Heart right ventricle (tissue), 16 donors: ENCODE measurements around the gene ADARB2. TPM values are rescaled to one million over a fixed set of nuclear protein-coding genes. Genes with fewer than 3 reads are reported as not detected.

Experiments used
- ATAC-seq, 8 donors: fragments of 200-7000 bp; cut with Tn5 transposase; one replicate each; pipeline ENCODE4 v1.9.1; 2020; ENCODE audit warnings: mild to moderate bottlenecking in 8 of 8, moderate library complexity in 8 of 8, moderate number of reproducible peaks in 1 of 8
- DNase-seq, 2 donors: peaks; one replicate each; pipeline ENCODE4 v3.0.0-alpha.2; 2020
- H3K27ac ChIP-seq, 10 donors: fragments of 200-600 bp; sonication (generic) in 2 of 10; one replicate each; pipeline versions ENCODE4 v1.5.0 to v1.8.0; 2020 to 2022; ENCODE audit warnings: mild to moderate bottlenecking in 3 of 10
- H3K27me3 ChIP-seq, 7 donors: fragments of 200-600 bp; one replicate each; pipeline ENCODE4 v1.8.0; 2021 to 2022; ENCODE audit warnings: mild to moderate bottlenecking in 2 of 7
- H3K36me3 ChIP-seq, 9 donors: fragments of 200-600 bp; sonication (generic) in 1 of 9; one replicate each; pipeline versions ENCODE4 v1.5.0 to v1.8.0; 2020 to 2022; ENCODE audit warnings: mild to moderate bottlenecking in 2 of 9
- H3K4me1 ChIP-seq, 9 donors: fragments of 200-600 bp; sonication (generic) in 1 of 9; one replicate each; pipeline versions ENCODE4 v1.5.0 to v1.8.0; 2020 to 2022; ENCODE audit warnings: mild to moderate bottlenecking in 4 of 9
- H3K4me3 ChIP-seq, 10 donors: fragments of 200-600 bp; sonication (generic) in 2 of 10; one replicate each; pipeline versions ENCODE4 v1.5.0 to v1.8.0; 2020 to 2022; ENCODE audit warnings: mild to moderate bottlenecking in 7 of 10, moderate library complexity in 2 of 10
- H3K9me3 ChIP-seq, 11 donors: fragments of 200-600 bp in 10 of 11; sonication (generic) in 2 of 11; one replicate each; pipeline versions ENCODE4 v1.5.0 to v1.8.0; 2013 to 2022; ENCODE audit warnings: mild to moderate bottlenecking in 2 of 11, control low read depth in 1 of 11, moderate library complexity in 1 of 11
- WGBS, 2 donors: extraction: QIAGEN DNeasy Blood & Tissue Kit; methylation state at CpG; one replicate each; pipeline ENCODE4 v1.1.7; 2013; ENCODE audit warnings: inconsistent platforms in 1 of 2; 5-methylcytosine and 5-hydroxymethylcytosine counted together
- intact Hi-C, 10 donors: fragments of 100-400 bp; cut with DNase I; formaldehyde crosslinking; loops; one replicate each; pipeline versions ENCODE4 v1.11.1 to v1.14.2; 2022
- polyA plus RNA-seq, 2 donors: library from polyadenylated mRNA; stranded (reverse); fragments of 200-250 nt; gene quantifications; one replicate each; pipeline ENCODE4 v1.2.3, GENCODE V29; 2013
- total RNA-seq, 10 donors: library from RNA; stranded (reverse); fragmentation: NEBNext Ultra II Directional in 3 of 10; extraction: Animal tissue kit (Norgen Biotek cat#: 25700) in 3 of 10; gene quantifications; one replicate each; pipeline versions ENCODE4 v1.2.1 to v1.2.4, GENCODE V29; 2021 to 2023
- TF ChIP-seq, protein P1 (sequence below), 9 donors: fragments of 200-600 bp; sonication (generic) in 2 of 9; IDR thresholded peaks; one replicate each; pipeline versions ENCODE4 v1.5.0 to v1.8.0; 2021 to 2022; ENCODE audit warnings: antibody characterized with exemption in 9 of 9, mild to moderate bottlenecking in 5 of 9, moderate library complexity in 1 of 9
- donor health status: Arrhythmogenic right ventricular cardiomyopathy.
- donor health status: ischemic (EF 13 %, LVEDD 7.1; RV severe dilation, severe dysfunction).
- donor health status: healthy with polysubstance abuse.
- donor health status: DM: no; HTN: yes; CAD: no.
- donor health status: DM: no; HTN: no; CAD: no.
- donor health status: ischemic (EF 25% LVEDD 6.9; RV normal size, moderate dysfunction).
- donor health status: ischemic (EF 25% LVEDD 5.7; RV mildly dilated, moderate dysfunction).
- donor health status: healthy.
- donor health status: DM: yes; HTN: yes; CAD: no.
- donor health status: Ischemic cardiomyopathy.
- donor health status: ischemic (EF 35%, LVEDD 5.7; RV mildly dilated, moderate dysfunction).
- donor health status: nonischemic (EF 11% LVEDD 7.7; RV severe dilation, severe dysfunction).
- donor health status: DM: yes; HTN: yes; CAD: no.
- donor health status: PGD.
- donor health status: ischemic (EF 29% LVEDD 5.4; RV normal size, mild dysfunction).
- donor health status: nonischemic (EF 23%, LVEDD 6.1; RV moderate dilation, normal function).

The ADARB2 gene
- total and polyA plus RNA-seq, 12 donors: 0.08 to 0.47 (median 0.17) TPM; not detected in 2

DNA sequence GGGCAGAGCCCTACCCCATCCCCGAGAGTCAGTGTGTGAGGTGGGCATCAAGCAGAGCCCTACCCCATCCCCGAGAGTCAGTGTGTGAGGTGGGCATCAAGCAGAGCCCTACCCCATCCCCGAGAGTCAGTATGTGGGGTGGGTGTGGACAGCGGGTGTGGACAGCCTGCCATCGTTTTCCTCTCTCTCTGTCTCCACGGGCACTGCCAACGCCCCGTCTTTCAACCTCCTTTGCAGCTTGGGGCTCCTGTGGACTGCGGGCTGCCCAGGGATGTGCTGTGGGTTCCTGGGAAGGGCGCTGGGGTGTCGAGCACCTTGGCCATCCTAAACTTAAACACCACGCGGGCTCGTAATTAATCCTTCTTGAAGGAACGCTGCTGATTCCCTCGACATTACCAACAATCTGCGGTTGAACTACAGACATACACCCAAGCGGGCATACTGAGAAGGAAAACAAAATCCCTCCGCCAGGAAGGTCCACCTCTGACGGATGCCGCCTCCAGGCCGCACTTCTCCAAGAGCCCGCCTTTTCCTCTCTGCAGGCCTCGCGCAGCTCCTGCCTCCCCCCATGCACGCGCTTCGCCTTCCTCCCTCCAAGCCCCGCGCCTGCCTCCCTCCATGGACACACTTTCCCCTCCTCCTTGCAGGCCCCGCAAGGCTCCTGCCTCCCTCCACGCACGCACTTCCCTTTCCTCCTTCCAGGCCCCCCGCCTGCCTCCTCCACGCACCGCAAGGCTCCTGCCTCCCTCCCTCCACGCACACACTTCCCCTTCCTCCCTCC, 65.1 kb downstream of the ADARB2 start:
- DNase-seq: no peak
- no peak for ATAC-seq
- H3K27me3 ChIP-seq: peaks cover 0 to 16% (median 0%) of the 10 kb centered on the region in 7 donors
- H3K4me3 ChIP-seq: no peak overlapping the region
- intact Hi-C loops: no loop called here
- no peaks in the 10 kb centered on the region for H3K9me3 ChIP-seq
- H3K27ac ChIP-seq: no peak overlapping the region
- 80 to 87% methylated on average over 37 of the region's 37 CpGs for WGBS, 2 donors
- TF ChIP-seq, protein P1, sequence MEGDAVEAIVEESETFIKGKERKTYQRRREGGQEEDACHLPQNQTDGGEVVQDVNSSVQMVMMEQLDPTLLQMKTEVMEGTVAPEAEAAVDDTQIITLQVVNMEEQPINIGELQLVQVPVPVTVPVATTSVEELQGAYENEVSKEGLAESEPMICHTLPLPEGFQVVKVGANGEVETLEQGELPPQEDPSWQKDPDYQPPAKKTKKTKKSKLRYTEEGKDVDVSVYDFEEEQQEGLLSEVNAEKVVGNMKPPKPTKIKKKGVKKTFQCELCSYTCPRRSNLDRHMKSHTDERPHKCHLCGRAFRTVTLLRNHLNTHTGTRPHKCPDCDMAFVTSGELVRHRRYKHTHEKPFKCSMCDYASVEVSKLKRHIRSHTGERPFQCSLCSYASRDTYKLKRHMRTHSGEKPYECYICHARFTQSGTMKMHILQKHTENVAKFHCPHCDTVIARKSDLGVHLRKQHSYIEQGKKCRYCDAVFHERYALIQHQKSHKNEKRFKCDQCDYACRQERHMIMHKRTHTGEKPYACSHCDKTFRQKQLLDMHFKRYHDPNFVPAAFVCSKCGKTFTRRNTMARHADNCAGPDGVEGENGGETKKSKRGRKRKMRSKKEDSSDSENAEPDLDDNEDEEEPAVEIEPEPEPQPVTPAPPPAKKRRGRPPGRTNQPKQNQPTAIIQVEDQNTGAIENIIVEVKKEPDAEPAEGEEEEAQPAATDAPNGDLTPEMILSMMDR (IDR thresholded peaks at IDR 0.05): no peak
- no peaks in the 10 kb centered on the region for H3K36me3 ChIP-seq
- no peaks in the 10 kb centered on the region for H3K4me1 ChIP-seq

- H3K4me3 ChIP-seq: no peak overlapping the region
- H3K27ac ChIP-seq: no peak overlapping the region
- TF ChIP-seq, protein P1 (IDR thresholded peaks at IDR 0.05): no peak
- intact Hi-C loops: no loop called here
- H3K27me3 ChIP-seq: peaks cover 0 to 15% (median 0%) of the 10 kb centered on the region in 7 donors
- no peaks in the 10 kb centered on the region for H3K36me3 ChIP-seq
- DNase-seq (no peak), ATAC-seq (no peak)
- no peaks in the 10 kb centered on the region for H3K4me1 ChIP-seq
- WGBS, 2 donors: 84 to 85% methylated on average over 20 of the region's 20 CpGs
- H3K9me3 ChIP-seq: no peaks in the 10 kb centered on the region
Measured at GRCh38 chr10:1671366-1672000, 65.8 kb downstream of the ADARB2 start.

DNA sequence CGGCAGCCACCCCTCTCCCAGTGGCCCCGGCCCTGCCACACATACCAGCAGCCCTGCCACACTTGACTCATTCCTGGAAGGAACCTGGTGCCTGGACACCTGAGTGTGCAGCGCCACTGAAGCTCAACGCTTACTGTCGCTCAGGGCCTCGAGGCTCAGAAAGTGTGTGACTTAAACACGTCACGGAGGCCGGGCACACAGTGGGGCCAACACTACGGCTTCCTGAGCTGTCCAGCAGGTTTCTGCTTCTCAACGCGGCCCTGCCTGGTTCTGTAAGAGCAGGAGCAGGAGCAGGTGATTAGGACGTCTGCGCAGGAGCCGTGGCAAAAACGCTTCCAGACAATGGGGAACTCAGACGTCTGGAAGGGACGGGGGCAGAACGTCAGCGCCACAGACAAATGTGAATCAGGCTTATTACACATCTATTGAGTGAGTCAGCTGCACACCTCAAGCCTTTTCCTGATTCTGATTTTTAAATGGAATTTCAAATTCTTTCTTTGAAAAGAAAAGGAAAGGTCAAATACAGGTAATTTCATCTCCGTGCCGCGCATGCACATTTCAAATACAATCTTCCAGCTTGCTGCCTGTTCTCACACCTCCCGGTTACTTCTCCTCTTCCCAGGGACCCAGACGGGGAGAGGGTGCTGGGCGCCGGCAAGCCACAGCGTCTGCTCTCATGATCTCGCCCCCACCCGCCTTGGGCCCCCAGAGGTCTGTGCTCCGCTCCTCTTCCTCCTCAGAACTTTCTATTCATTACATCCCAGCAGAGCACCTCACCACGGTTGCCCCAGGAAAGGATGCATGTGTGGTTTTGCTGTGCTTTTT, 66.6 kb downstream of the ADARB2 start:
- 74 to 76% methylated on average over 32 of the region's 32 CpGs for WGBS, 2 donors
- peaks cover 0 to 11% (median 0%) of the 10 kb centered on the region in 7 donors for H3K27me3 ChIP-seq

GRCh38 chr10:1669433-1669832, 67.9 kb downstream of the ADARB2 start:
- Histone ChIP-seq H3K36me3 (no peaks in the 10 kb centered on the region), H3K4me1 (no peaks in the 10 kb centered on the region), H3K9me3 (no peaks in the 10 kb centered on the region), H3K4me3 (no peak overlapping the region), H3K27ac (no peak overlapping the region), H3K27me3 (peaks cover 0 to 8% (median 0%) of the 10 kb centered on the region in 7 donors)
- intact Hi-C loops: no loop called here
- DNase-seq: no peak
- ATAC-seq: no peak
- TF ChIP-seq, protein P1 (IDR thresholded peaks at IDR 0.05): no peak

More for the DNA sequence above, 66.6 kb downstream of the ADARB2 start:
- no peaks in the 10 kb centered on the region for H3K9me3 ChIP-seq
- no peaks in the 10 kb centered on the region for H3K4me1 ChIP-seq
- intact Hi-C loops: no loop called here
- DNase-seq (no peak), ATAC-seq (no peak)
- TF ChIP-seq, protein P1 (IDR thresholded peaks at IDR 0.05): no peak
- H3K4me3 ChIP-seq: no peak overlapping the region
- no peak overlapping the region for H3K27ac ChIP-seq
- H3K36me3 ChIP-seq: no peaks in the 10 kb centered on the region
